GM21447 (cell line): Measurements from ENCODE around the gene PRR30.
"Not testable (repeated sequence)": the region's sequence is repeated elsewhere in the genome, so short reads cannot be mapped to it uniquely, and the experiment has no call there.

Source experiments
- ATAC-seq: cut with Tn5 transposase; IDR thresholded peaks from one replicate; pipeline ENCODE4 v1.9.1; 2021; ENCODE audit not compliant: unreplicated experiment

PRR30 gene

GRCh38 chr2:27139310-27139709 is at the start of gene PRR30:
Gene PRR30 (minus strand): TSS chr2:27139410. CDS start chr2:27138329, 1,081 bp downstream.
- ATAC-seq = no peak

GRCh38 chr2:27186613-27187345 is 47.6 kb upstream of the PRR30 start:
- no peak for ATAC-seq

GRCh38 chr2:27185331-27186026 is 46.3 kb upstream of the PRR30 start:
- ATAC-seq = no peak

- ATAC-seq = no peak
Measured at GRCh38 chr2:27184115-27184514, 44.9 kb upstream of the PRR30 start.

- no peak for ATAC-seq
Measured at GRCh38 chr2:27182346-27182745, 43.1 kb upstream of the PRR30 start.

- no peak for ATAC-seq
Measured at GRCh38 chr2:27179344-27180000, 40.3 kb upstream of the PRR30 start.

- no peak for ATAC-seq
Measured at GRCh38 chr2:27178469-27178868, 39.3 kb upstream of the PRR30 start.

- ATAC-seq = no peak
Measured at GRCh38 chr2:27177441-27178351, 38.5 kb upstream of the PRR30 start.

- ATAC-seq = not testable (repeated sequence)
Measured at GRCh38 chr2:27175781-27176180, 36.6 kb upstream of the PRR30 start.

- no peak for ATAC-seq
Measured at GRCh38 chr2:27175330-27175729, 36.1 kb upstream of the PRR30 start.

GRCh38 chr2:27174638-27175037 is 35.4 kb upstream of the PRR30 start:
- no peak for ATAC-seq

GRCh38 chr2:27171351-27171848 is 32.2 kb upstream of the PRR30 start:
- ATAC-seq = no peak

GRCh38 chr2:27170581-27171337 is 31.5 kb upstream of the PRR30 start:
- ATAC-seq = no peak

- ATAC-seq = peak; percentile 62
Measured at GRCh38 chr2:27164960-27165763, 26.0 kb upstream of the PRR30 start.

- no peak for ATAC-seq
Measured at GRCh38 chr2:27162151-27163121, 23.2 kb upstream of the PRR30 start.

- ATAC-seq = no peak
Measured at GRCh38 chr2:27160191-27160590, 21.0 kb upstream of the PRR30 start.

GRCh38 chr2:27159271-27159670 is 20.1 kb upstream of the PRR30 start:
- ATAC-seq = no peak

GRCh38 chr2:27158468-27158867 is 19.3 kb upstream of the PRR30 start:
- no peak for ATAC-seq
